Liver (tissue), 9 donors: ENCODE data around the gene KRT37. TPM values are rescaled to one million over a fixed set of nuclear protein-coding genes. Genes with fewer than 3 reads are reported as not detected.

Experiments used
- DNase-seq: peaks from one replicate; pipeline ENCODE4 v3.0.0-alpha.2; 2017; ENCODE audit warnings: low spot score
- H3K27ac ChIP-seq, 2 donors: one replicate each; pipeline ENCODE4 v1.7.0; 2013; ENCODE audit warnings: inconsistent platforms in 2 of 2, low read length in 2 of 2, control low read depth in 1 of 2, low read depth in 1 of 2, mild to moderate bottlenecking in 1 of 2
- H3K27me3 ChIP-seq, 4 donors: one replicate each; pipeline versions ENCODE4 v1.6.1 to v1.7.0; 2013; ENCODE audit warnings: low read length in 3 of 4, inconsistent platforms in 1 of 4, mild to moderate bottlenecking in 1 of 4, moderate library complexity in 1 of 4; ENCODE audit not compliant: control insufficient read depth in 4 of 4, insufficient read depth in 4 of 4
- H3K36me3 ChIP-seq, 4 donors: one replicate each; pipeline versions ENCODE4 v1.6.1 to v1.7.0; 2013; ENCODE audit warnings: low read length in 3 of 4, mild to moderate bottlenecking in 3 of 4, low read depth in 1 of 4, moderate library complexity in 1 of 4; ENCODE audit not compliant: control insufficient read depth in 4 of 4, insufficient read depth in 3 of 4
- H3K4me1 ChIP-seq, 4 donors: one replicate each; pipeline versions ENCODE4 v1.6.1 to v1.7.0; 2013; ENCODE audit warnings: low read length in 3 of 4, mild to moderate bottlenecking in 3 of 4, moderate library complexity in 1 of 4; ENCODE audit not compliant: control insufficient read depth in 4 of 4, insufficient read depth in 4 of 4
- H3K4me3 ChIP-seq, 3 donors: one replicate each; pipeline versions ENCODE4 v1.6.1 to v1.7.0; 2013; ENCODE audit warnings: low read length in 3 of 3, control low read depth in 1 of 3, low read depth in 1 of 3, mild to moderate bottlenecking in 1 of 3
- H3K9ac ChIP-seq, 2 donors: one replicate each; pipeline ENCODE4 v1.7.0; 2013; ENCODE audit warnings: low read length in 2 of 2, mild to moderate bottlenecking in 2 of 2, moderate library complexity in 2 of 2, control low read depth in 1 of 2, low read depth in 1 of 2
- H3K9me3 ChIP-seq, 4 donors: one replicate each; pipeline versions ENCODE4 v1.6.1 to v1.7.0; 2013; ENCODE audit warnings: low read length in 3 of 4; ENCODE audit not compliant: control insufficient read depth in 4 of 4
- ATF3 ChIP-seq: IDR thresholded peaks from 2 replicates; pipeline ENCODE4 v1.6.1; 2016; ENCODE audit warnings: antibody characterized with exemption
- EGR1 ChIP-seq, 2 donors: IDR thresholded peaks; 2 replicates each; pipeline ENCODE4 v1.6.1; 2016 to 2018; ENCODE audit warnings: antibody characterized with exemption in 2 of 2, low read depth in 2 of 2
- FOXA1 ChIP-seq: IDR thresholded peaks from 2 replicates; pipeline ENCODE4 v1.6.1; 2016; ENCODE audit warnings: antibody characterized with exemption
- FOXA2 ChIP-seq: IDR thresholded peaks from 2 replicates; pipeline ENCODE4 v1.6.1; 2016; ENCODE audit warnings: antibody characterized with exemption
- GABPA ChIP-seq, 2 donors: IDR thresholded peaks in 1 of 2; conservative IDR thresholded peaks in 1 of 2; 2 replicates each; pipeline ENCODE4 v1.6.1; 2016; ENCODE audit warnings: antibody characterized with exemption in 2 of 2, mild to moderate bottlenecking in 1 of 2, moderate library complexity in 1 of 2
- HNF4A ChIP-seq, 2 donors: conservative IDR thresholded peaks; 2 replicates each; pipeline ENCODE4 v1.6.1; 2016; ENCODE audit warnings: antibody characterized with exemption in 2 of 2, mild to moderate bottlenecking in 2 of 2
- HNF4G ChIP-seq: IDR thresholded peaks from 2 replicates; pipeline ENCODE4 v1.6.1; 2016; ENCODE audit warnings: antibody characterized with exemption
- JUND ChIP-seq, 2 donors: IDR thresholded peaks; 2 replicates each; pipeline ENCODE4 v1.6.1; 2016; ENCODE audit warnings: antibody characterized with exemption in 2 of 2
- RAD21 ChIP-seq, 2 donors: IDR thresholded peaks; 2 replicates each; pipeline ENCODE4 v1.6.1; 2016; ENCODE audit warnings: antibody characterized with exemption in 2 of 2, mild to moderate bottlenecking in 2 of 2
- REST ChIP-seq: IDR thresholded peaks from 2 replicates; pipeline ENCODE4 v1.6.1; 2016; ENCODE audit warnings: antibody characterized with exemption, mild to moderate bottlenecking
- SP1 ChIP-seq: IDR thresholded peaks from 2 replicates; pipeline ENCODE4 v1.6.1; 2018; ENCODE audit warnings: antibody characterized with exemption, mild to moderate bottlenecking
- TAF1 ChIP-seq: conservative IDR thresholded peaks from 2 replicates; pipeline ENCODE4 v1.6.1; 2016; ENCODE audit warnings: antibody characterized with exemption, mild to moderate bottlenecking
- YY1 ChIP-seq: IDR thresholded peaks from 2 replicates; pipeline ENCODE4 v1.6.1; 2016; ENCODE audit warnings: antibody characterized with exemption, mild to moderate bottlenecking
- ZBTB33 ChIP-seq: IDR thresholded peaks from 2 replicates; pipeline ENCODE4 v1.6.1; 2016; ENCODE audit warnings: antibody characterized with exemption
- whole genome bisulfite sequencing: extraction: QIAGEN DNeasy Blood & Tissue Kit; methylation state at CpG from one replicate; pipeline ENCODE4 v1.1.7; 2013; 5-methylcytosine and 5-hydroxymethylcytosine counted together
- polyA plus RNA-seq, 2 donors: library from polyadenylated mRNA; stranded (reverse) in 1 of 2; unstranded in 1 of 2; fragments of 200-250 nt in 1 of 2; fragments of >200 nt in 1 of 2; fragmentation: Nextera tagmentation in 1 of 2; extraction: Ambion mirVana in 1 of 2; gene quantifications; one replicate each; pipeline versions ENCODE4 v1.2.1 to v1.2.3, GENCODE V29; 2013 to 2015
- total RNA-seq, 2 donors: library from RNA; depleted of rRNA; stranded (reverse); fragments of >200 nt; gene quantifications; one replicate each; pipeline ENCODE4 v1.2.3, GENCODE V29; 2014
- TF ChIP-seq, protein P1 (sequence below): IDR thresholded peaks from 2 replicates; pipeline ENCODE4 v1.6.1; 2016; ENCODE audit warnings: antibody characterized with exemption
- TF ChIP-seq, protein P2 (sequence below): fragments of 150-350 bp; IDR thresholded peaks from 2 replicates; pipeline ENCODE4 v1.5.1; 2017; ENCODE audit warnings: improper control_type of control experiment, low read depth, low read length; ENCODE audit not compliant: missing input control
- donor health status: healthy.
- donor health status: healthy.
- donor health status: healthy.
- donor health status: healthy.
- donor health status: healthy.

The KRT37 gene
- total and polyA plus RNA-seq, 4 donors, result not detected

GRCh38 chr17:41403404-41404023, 20.9 kb downstream of the KRT37 start (continued):
- TF ChIP-seq GABPA (IDR thresholded peaks at IDR 0.05 in 1 of 2, conservative IDR thresholded peaks at IDR 0.05 in 1 of 2), result no peak

- TF ChIP-seq HNF4G (no peak), FOXA2 (no peak), EGR1 (IDR thresholded peaks at IDR 0.05; ENCODE audit: low read depth in 2 of 2) (no peak), FOXA1 (no peak), GABPA (IDR thresholded peaks at IDR 0.05 in 1 of 2, conservative IDR thresholded peaks at IDR 0.05 in 1 of 2) (no peak), YY1 (no peak), ATF3 (no peak), TAF1 (no peak), HNF4A (conservative IDR thresholded peaks at IDR 0.05) (no peak), RAD21 (IDR thresholded peaks at IDR 0.05) (no peak), ZBTB33 (no peak), SP1 (no peak)
- TF ChIP-seq, protein P1, sequence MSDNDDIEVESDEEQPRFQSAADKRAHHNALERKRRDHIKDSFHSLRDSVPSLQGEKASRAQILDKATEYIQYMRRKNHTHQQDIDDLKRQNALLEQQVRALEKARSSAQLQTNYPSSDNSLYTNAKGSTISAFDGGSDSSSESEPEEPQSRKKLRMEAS, result no peak
- TF ChIP-seq, protein P2, sequence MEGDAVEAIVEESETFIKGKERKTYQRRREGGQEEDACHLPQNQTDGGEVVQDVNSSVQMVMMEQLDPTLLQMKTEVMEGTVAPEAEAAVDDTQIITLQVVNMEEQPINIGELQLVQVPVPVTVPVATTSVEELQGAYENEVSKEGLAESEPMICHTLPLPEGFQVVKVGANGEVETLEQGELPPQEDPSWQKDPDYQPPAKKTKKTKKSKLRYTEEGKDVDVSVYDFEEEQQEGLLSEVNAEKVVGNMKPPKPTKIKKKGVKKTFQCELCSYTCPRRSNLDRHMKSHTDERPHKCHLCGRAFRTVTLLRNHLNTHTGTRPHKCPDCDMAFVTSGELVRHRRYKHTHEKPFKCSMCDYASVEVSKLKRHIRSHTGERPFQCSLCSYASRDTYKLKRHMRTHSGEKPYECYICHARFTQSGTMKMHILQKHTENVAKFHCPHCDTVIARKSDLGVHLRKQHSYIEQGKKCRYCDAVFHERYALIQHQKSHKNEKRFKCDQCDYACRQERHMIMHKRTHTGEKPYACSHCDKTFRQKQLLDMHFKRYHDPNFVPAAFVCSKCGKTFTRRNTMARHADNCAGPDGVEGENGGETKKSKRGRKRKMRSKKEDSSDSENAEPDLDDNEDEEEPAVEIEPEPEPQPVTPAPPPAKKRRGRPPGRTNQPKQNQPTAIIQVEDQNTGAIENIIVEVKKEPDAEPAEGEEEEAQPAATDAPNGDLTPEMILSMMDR, result no peak
- Histone ChIP-seq H3K4me1 (no peaks in the 10 kb centered on the region), H3K9ac (no peak overlapping the region), H3K36me3 (no peaks in the 10 kb centered on the region), H3K27ac (no peak overlapping the region), H3K27me3 (peaks cover 0 to 3% (median 0%) of the 10 kb centered on the region in 4 donors), H3K9me3 (no peaks in the 10 kb centered on the region), H3K4me3 (no peak overlapping the region)
- WGBS, result 91% methylated on average over 5 of the region's 5 CpGs
- no peak for DNase-seq
Measured at GRCh38 chr17:41402161-41402560, 22.2 kb downstream of the KRT37 start.

GRCh38 chr17:41396996-41397660, 27.3 kb downstream of the KRT37 start, which contains the start of gene KRT31:
KRT31 (minus strand) TSS chr17:41397608; CDS start chr17:41397539, 69 bp downstream.
- H3K36me3 ChIP-seq, result no peaks in the 10 kb centered on the region
- H3K4me1 ChIP-seq, result no peaks in the 10 kb centered on the region
- 90% methylated on average over 16 of the region's 16 CpGs for WGBS
- no peaks in the 10 kb centered on the region for H3K9me3 ChIP-seq
- H3K4me3 ChIP-seq, result no peak within 1 kb of the TSS
- H3K27ac ChIP-seq, result no peak within 1 kb of the TSS
- no peaks in the 10 kb centered on the region for H3K27me3 ChIP-seq
- no peak within 1 kb of the TSS for H3K9ac ChIP-seq
- no peak for DNase-seq
- TF ChIP-seq JUND (IDR thresholded peaks at IDR 0.05), result no peak
- no peak for TF ChIP-seq YY1
- TF ChIP-seq HNF4A (conservative IDR thresholded peaks at IDR 0.05), result no peak
- TF ChIP-seq ATF3, result no peak
- TF ChIP-seq, protein P1, result no peak
- no peak for TF ChIP-seq GABPA (IDR thresholded peaks at IDR 0.05 in 1 of 2, conservative IDR thresholded peaks at IDR 0.05 in 1 of 2)
- TF ChIP-seq, protein P2, result no peak
- no peak for TF ChIP-seq REST
